Endometrium (tissue), 2 donors: ENCODE results near the gene GALNT16.
"Not testable (repeated sequence)": the region's sequence is repeated elsewhere in the genome, so short reads cannot be mapped to it uniquely, and the experiment has no call there.

Source experiments
- FAIRE-seq: peaks from 2 replicates; lab custom pipeline; 2012; peaks lifted over from hg19 to GRCh38; lab: Jason Lieb, UNC
- donor health status: control.
- donor health status: control.

GALNT16 gene

DNA sequence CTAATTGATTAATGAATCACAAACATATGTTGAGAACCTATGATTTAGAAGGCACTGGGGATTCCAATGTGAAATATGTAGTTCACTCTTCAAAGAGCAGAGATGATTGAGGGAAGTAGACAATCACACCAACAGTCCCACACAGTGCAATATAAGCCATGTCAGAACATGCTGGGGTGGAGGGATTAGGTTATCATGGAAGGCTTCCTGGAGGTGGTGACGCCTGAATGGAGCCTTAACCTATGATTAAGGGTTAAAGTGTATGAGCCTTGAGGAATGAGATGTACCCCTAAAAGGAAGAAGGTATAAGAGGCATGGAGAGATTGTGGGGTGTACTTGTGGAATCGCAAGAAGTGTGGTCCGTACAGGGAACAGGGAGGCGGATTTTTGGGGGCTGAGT is 106.8 kb downstream of the GALNT16 start:
- no peak for FAIRE-seq

DNA sequence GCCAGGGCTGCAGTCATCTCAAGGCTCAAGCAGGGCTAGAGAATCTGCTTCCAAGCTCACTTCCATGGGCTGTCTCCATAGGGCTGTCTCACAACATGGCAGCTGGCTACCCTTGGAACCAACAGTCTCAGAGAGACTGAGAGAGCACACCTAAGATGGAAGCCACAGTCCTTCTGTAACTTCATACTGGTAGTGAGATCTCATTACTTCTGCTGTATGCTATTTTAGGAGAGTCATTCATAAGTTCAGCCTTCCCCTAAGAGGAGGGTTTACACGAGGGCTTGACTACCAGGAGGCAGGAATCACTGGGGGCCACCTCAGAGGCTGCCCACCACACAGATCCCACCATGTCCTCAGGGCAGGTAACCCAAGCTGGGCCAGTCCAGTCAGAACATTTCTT is 108.4 kb downstream of the GALNT16 start:
- FAIRE-seq, result no peak

DNA sequence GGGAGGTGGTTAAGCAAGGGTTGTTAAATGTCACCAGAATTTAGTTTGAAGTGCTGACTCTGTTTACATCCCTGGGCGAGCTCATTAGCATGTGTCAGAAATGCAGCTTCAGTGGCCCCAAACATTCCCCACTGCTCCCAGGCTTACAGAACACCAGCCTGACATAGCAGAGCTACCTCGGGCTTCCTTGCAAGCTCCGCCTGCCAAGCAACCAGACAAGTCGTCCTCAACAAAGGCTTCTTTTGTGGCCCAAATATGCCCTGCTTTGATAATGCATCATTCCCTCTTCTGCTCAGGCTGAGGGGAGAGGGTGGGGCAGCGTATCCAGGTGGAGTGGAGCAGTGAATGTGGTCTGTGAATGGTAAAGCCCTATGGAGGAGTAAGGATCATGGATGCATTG is 110.1 kb downstream of the GALNT16 start:
- no peak for FAIRE-seq

DNA sequence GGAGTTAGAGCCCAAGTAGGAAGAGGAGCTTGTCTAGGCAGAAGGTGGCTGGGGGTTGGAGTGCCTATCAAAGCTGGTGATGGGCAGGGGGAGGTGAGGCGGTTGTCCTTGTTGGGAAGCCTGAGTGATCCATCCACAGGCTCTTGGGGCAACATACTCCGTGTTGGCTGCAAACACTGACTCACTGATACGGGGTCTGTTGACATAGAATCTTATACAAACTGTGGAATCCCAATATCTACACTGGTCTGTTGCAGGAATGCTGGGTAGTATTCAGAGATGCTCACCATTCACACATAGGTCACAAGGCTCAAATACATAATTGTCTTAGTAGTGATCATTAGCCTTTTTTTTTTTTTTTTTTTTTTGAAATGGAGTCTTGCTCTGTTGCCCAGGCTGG is 112.2 kb downstream of the GALNT16 start:
- FAIRE-seq, result no peak

DNA sequence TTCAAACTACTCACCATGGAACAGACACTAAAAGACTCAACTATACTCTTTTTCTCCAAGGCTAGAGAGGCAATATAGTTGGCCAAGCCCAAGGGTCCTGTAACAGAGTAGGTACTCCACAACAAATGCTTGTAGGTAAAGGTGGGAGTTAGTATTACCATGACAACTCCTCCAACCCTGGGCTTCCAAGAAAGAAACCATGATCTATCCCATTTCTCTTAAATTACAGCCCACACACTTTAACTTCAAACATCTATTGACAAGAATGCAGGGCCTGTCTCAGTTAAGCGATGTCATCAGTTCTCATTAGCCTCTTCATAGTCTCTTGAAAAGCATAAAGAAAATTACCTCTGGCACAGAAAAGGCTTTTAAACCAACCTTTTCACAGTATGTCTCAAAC is 113.1 kb downstream of the GALNT16 start:
- FAIRE-seq, result no peak

DNA sequence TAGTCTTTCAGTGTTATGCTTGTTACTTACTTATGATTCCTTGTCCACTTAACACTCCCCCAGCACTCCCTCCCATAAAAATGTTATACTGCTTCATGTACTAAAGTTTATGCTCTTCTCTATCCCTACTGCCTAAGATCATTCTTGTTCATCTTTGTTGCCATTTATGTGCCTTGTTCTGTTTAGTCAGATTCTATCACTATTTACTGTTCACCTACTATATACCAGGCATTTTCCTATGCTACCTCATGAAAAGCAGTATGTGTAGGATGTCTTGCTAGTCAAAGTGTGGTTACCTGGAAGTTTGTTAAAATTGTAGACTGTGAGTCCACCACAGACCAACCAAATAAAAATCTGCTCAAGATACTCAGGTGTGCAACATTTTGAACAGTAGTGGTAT is 114.3 kb downstream of the GALNT16 start:
- no peak for FAIRE-seq

DNA sequence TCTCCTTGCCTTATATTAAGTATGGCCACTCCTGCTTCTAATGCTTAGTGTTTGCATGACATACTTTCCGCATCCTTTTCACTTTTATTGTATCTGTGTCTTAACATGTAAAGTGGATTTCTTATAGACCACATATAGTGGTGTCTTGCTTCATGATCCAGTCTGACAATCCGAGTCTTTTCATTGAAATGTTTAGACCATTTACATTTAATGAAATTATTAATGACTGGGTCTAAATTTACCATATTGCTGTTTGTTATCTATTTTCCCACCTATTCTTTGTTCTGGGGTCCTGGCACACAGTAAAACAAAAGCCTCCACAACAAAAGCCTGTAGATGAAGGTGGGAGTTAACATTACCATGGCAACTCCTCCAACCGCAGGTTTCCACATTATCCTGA is 115.2 kb downstream of the GALNT16 start:
- no peak for FAIRE-seq

DNA sequence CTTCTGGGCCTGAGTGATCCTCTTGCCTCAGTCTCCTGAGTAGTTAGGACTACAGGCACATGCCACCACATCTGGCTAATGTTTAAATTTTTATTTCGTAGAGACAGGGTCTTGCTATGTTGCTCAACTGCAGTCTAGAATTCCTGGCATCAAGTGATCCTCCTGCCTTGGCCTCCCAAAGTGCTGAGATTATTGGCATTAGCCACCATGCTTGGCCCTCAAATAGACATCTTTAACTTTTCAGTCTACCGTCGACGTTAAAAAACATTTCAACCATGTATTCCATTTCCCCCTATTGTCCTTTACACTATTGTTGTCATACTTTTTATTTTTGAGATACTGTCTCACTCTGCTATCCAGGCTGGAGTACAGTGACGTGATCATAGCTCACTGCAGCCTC is 115.8 kb downstream of the GALNT16 start:
- no peak for FAIRE-seq

DNA sequence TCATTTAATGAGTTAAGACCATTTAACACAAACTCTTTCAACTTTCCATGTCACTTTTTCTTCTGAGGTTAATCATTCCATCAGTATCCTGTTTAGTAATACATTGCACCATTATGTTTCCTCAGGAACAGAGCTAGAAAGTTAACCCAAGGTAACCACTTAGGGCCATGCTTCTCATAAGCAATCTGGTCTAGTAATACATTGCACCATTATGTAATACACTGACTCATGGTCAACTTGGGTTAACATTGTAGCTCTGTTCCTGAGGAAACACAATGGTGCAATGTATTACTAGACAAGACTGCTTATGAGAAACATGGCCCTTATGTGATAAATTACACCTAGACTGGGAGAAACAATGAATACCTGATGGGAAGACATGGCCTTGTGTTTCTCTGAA is 116.5 kb downstream of the GALNT16 start:
- FAIRE-seq, result no peak

DNA sequence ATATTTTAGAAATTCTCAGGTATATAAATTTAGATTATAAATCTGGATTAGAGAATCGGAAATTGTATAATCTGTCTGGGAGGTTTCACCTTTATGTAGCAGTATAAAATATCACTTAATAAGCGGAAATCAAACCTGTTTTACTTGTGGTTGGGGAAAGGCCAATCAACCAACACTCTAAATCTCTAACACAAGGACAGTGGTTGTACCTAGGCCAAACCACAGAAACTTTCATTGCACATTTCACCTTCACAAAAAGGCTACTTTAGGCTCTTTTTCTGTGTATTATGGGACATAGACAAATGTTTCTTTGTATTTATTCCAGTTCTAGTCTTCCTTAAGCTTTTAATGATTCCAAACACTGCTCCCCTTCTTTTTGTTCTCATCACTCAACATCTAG is 118.3 kb downstream of the GALNT16 start:
- no peak for FAIRE-seq

DNA sequence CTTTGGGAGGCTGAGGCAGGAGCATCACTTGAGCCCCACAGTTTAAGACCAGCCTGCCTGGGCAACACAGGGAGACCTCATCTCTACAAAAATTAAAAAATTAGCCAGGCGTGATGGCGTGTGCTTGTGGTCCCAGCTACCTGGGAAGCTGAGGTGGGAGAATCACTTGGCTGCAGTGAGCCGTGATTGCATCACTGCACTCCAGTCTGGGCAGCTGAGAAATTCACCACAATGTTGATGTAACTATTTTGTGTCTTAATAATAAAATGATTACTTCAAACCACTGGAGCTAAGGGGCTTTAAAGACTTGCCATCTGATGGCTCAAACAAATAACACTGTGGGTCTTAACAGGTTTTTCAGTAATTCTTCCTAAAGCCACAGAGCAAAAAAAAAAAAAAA is 127.4 kb downstream of the GALNT16 start:
- no peak for FAIRE-seq

DNA sequence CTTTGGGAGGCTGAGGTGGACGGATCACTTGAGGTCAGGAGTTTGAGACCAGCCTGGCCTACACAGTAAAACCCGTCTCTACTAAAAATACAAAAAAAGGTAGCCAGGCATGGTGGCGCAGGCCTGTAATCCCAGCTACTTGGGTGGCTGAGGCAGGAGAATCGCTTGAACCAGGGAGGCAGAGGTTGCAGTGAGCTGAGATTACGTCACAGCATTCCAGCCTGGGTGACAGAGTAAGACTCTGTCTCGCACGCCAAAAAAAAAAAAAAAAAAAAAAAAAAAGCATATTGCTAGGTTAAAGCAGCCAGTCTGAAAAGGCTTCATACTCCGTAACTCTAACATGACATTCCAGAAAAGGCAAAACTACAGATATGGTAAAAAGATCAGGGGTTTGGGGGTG is 131.4 kb downstream of the GALNT16 start:
- not testable (repeated sequence) for FAIRE-seq

DNA sequence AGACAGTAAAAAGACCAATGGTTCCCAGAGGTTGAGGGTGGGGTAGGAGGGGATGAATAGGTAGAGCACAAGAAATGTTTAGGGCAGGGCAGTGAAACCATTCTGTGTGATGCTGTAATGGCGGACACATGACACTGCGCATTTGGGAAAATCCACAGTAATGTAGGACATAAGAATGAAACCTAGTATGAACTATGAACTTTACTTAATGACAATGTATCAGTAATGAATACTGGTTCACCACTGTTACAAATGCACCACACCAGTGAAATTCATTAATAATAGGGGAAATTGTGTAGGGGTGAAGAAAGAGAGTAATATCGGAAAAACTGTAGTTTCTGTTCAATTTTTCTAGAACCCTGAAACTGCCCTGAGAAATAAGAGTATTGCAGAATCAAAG is 132.5 kb downstream of the GALNT16 start:
- FAIRE-seq, result no peak

DNA sequence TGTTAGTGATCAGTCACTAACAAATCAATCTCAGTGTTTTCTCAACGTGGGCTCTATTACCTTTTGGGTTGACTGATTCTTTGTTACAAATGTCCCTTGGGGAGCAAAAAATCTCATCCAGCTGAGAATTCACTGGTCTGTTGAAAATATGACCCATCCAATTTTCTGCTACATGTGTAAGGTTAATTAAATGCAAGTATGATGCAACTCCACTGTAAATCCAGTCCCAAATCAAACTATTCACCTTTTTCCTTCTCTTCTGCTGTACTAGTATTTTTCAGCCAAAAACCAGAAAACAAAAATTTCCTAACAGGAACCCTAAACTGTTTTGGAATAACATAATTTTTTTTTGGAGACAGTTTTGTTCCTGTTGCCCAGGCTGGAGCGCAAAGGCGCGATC is 136.0 kb downstream of the GALNT16 start:
- FAIRE-seq, result no peak

DNA sequence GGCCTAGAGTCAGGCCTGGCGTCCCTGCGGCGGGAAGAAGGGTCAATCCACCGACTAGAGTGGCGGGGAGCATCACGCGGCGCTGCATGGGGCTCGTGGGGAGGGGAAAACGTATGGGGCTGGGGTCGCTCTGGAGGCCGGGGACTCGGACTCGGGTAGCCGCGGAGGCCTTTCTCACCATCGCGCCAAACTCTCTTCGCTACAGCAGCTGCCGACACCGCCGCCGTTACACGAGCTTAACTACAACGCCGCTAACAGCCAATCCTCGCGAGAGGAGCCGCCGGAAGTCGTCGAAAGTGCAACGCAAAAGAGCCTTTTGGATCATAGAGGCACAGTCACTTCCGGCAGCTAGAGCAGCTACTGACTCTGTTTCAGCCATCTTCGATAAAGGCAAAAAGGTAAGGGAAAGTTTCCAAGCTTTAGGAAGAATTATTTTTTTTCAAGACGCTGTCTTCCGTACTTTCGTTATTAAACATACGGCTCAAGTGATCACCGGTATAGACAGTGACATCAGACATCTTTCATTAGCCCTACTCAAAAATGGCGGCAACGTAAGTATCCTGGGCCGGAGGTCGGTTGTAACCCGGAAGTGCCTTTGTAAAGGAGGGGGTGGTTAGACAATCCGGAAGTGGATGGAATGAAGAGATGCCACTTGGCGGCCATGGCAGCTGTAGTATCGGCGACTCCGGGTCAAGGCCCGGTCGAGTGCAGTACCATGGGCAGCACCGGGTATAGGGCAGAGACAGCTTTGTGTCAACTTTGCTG is 138.3 kb downstream of the GALNT16 start, which contains the start of the genes ERH and SLC39A9:
TSS of gene ERH (minus strand) at position 247 of the 765 bp plus-strand sequence. CDS start at position 181, 66 bp downstream.
TSS of gene SLC39A9 (plus strand) at position 640 of the 765 bp plus-strand sequence. CDS start 678 bp downstream, outside the sequence.
- peak; percentile 93 for FAIRE-seq

DNA sequence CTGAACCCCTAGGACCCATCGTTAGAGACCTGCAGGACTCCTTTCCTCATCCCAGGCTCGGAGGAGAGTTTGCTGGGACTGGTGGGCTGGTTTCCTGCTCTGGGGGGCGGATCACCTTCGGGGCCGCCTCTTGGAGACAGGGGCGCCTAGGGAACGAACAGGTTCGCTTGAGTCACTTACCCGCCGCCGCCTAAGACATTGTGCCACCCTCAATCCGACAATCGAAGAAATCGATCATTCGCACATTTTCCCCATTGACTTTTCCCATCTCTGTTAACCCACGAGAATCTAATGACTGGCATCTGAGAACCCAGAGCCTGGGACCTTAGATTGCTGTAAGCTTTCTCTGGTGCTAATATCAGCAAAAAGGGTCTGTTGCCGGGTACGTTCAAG is 138.9 kb downstream of the GALNT16 start:
- no peak for FAIRE-seq

DNA sequence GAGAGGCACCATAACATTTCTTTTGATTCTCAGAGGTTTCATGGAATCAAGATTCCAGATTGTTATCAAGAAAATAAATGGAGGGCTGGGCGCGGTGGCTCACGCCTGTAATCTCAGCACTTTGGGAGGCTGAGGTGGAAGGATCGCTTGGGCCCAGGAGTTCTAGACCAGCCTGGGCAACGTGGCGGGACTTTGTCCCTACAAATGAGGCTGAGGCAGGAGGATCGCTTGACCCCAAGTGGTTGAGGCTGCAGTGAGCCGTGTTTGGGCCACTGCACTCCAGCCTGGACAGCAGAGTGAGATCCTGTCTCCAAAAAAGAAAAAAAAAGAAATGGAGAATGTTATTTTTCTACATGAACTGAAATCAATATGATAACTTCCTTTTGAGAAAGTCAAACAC is 139.8 kb downstream of the GALNT16 start:
- FAIRE-seq, result no peak

DNA sequence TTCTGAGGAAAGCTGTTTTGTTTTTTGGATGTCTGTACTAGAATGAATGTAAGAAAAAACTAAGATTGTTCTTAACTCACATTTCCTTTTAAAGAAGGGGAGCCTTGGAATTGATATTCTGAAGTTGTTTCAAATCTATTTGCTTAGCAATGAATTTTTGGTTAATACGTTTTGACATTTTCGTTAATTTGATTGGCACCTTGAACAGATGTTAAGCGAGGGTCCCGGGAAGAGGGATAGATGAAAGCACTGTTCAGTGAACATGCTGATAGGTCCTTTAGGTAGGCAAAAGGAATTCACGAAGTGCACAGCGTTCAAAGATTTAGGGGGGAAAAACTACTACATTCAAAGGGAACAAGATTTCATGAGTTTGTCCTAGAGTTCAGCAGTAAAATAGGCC is 140.2 kb downstream of the GALNT16 start:
- FAIRE-seq, result no peak

DNA sequence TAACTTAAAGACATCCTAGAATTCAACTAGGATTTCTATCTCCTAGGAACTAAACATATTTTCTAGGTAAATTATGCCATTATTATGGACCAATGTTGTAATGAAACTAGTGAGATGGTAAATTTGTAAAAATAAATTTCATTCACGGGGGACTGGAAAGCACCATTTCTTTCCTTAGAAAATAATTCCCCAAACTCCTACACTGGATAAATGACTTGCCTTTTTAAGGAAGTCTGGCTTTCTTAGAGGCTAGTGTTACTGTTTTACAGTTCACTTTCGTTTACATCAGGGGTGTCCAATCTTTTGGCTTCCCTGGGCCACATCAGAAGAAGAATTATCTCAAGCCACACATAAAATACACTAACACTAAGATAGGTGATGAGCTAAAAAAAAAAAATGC is 141.9 kb downstream of the GALNT16 start:
- no peak for FAIRE-seq

DNA sequence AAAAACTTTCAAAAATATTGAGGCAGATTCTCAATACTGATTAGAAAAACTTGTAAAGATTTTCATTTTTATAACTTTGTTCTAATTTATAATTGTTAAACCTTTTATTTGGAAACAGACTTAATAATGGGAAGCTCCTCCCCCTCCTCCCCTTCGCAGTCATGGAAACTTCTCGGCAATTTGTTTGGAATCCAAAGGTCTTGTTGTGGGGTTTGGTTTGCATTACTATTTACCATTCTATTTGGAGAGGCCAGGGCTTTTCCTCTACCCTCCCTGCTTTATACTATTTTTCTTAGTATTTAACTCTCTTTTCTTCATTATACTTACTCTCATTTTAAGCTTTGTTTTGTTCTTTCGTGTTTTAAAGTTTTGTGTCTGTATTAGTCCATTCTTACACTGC is 144.5 kb downstream of the GALNT16 start:
- no peak for FAIRE-seq

DNA sequence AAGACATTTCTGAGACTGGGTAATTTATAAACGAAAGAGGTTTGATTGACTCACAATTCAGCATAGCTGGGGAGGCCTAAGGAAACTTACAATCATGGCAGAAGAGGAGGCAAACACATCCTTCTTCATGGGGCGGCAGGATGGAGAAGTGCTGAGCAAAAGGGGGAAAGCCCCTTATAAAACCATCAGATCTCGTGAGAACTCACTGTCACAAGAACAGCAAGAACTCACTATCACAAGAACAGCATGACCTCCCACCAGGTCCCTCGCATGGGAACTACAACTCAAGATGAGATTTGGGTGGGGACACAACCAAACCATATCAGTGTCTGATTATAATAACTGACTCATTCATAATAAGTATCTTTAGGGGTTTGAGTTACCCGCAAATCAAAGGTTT is 144.9 kb downstream of the GALNT16 start:
- no peak for FAIRE-seq

DNA sequence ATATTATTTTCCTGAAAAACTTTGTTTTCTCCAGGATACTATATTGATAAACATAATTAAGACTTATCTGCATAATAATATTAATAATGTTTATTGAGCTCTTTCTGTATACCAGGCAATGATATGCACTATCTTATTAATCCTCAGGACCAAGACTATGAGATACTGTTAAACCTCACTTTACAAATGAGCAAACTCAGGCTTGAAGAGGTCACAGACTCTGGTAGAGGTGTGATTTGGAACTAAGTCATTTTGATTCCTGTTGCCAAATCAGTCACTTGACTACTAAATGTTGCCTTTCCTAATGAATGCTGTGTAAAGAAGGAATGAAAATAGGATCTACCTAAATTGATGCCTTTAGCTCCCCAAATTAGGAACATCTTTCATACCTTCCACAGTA is 145.8 kb downstream of the GALNT16 start:
- FAIRE-seq, result no peak
